ENCODE data around the gene KCNH1. TPM values are rescaled to one million over a fixed set of nuclear protein-coding genes. Genes with fewer than 3 reads are reported as not detected.
A peak's percentile ranks its signal among the peaks of the same experiment; 100 is the strongest.
"Not testable (repeated sequence)": the region's sequence is repeated elsewhere in the genome, so short reads cannot be mapped to it uniquely, and the experiment has no call there.

KCNH1 gene
- total RNA-seq, 1 donor, result under 0.01 TPM

GRCh38 chr1:210662291-210663050 is 471.5 kb downstream of the KCNH1 start:
- no peak for DNase-seq (ENCODE audit: low read depth in 2 of 3, low spot score in 2 of 3)

- DNase-seq (ENCODE audit: low read depth in 2 of 3, low spot score in 2 of 3), result not testable (repeated sequence)
Measured at GRCh38 chr1:210661520-210661919, 472.4 kb downstream of the KCNH1 start.

- no peak for DNase-seq (ENCODE audit: low read depth in 2 of 3, low spot score in 2 of 3)
Measured at GRCh38 chr1:210657806-210658205, 476.1 kb downstream of the KCNH1 start.

- no peak for DNase-seq (ENCODE audit: low read depth in 2 of 3, low spot score in 2 of 3)
Measured at GRCh38 chr1:210655511-210655910, 478.4 kb downstream of the KCNH1 start.

- DNase-seq (ENCODE audit: low read depth in 2 of 3, low spot score in 2 of 3), result no peak
Measured at GRCh38 chr1:210654176-210654981, 479.6 kb downstream of the KCNH1 start.

- peak in 1 of 3 donors; percentile 16 for DNase-seq (ENCODE audit: low read depth in 2 of 3, low spot score in 2 of 3)
Measured at GRCh38 chr1:210653771-210654170, 480.2 kb downstream of the KCNH1 start.

GRCh38 chr1:210652329-210652954 is 481.5 kb downstream of the KCNH1 start:
- DNase-seq (ENCODE audit: low read depth in 2 of 3, low spot score in 2 of 3), result no peak

GRCh38 chr1:210650403-210650802 is 483.5 kb downstream of the KCNH1 start:
- DNase-seq (ENCODE audit: low read depth in 2 of 3, low spot score in 2 of 3), result no peak

- DNase-seq (ENCODE audit: low read depth in 2 of 3, low spot score in 2 of 3), result no peak
Measured at GRCh38 chr1:210648588-210649269, 485.2 kb downstream of the KCNH1 start.

GRCh38 chr1:210647406-210648333 is 486.3 kb downstream of the KCNH1 start:
- DNase-seq (ENCODE audit: low read depth in 2 of 3, low spot score in 2 of 3), result peak in 1 of 3 donors; percentile 42

- DNase-seq (ENCODE audit: low read depth in 2 of 3, low spot score in 2 of 3), result no peak
Measured at GRCh38 chr1:210646258-210646616, 487.7 kb downstream of the KCNH1 start.

GRCh38 chr1:210645582-210646257 is 488.2 kb downstream of the KCNH1 start:
- DNase-seq (ENCODE audit: low read depth in 2 of 3, low spot score in 2 of 3), result no peak

GRCh38 chr1:210641582-210641981 is 492.4 kb downstream of the KCNH1 start:
- no peak for DNase-seq (ENCODE audit: low read depth in 2 of 3, low spot score in 2 of 3)

- no peak for DNase-seq (ENCODE audit: low read depth in 2 of 3, low spot score in 2 of 3)
Measured at GRCh38 chr1:210635108-210635507, 498.8 kb downstream of the KCNH1 start.

GRCh38 chr1:210633636-210634035 is 500.3 kb downstream of the KCNH1 start:
- DNase-seq (ENCODE audit: low read depth in 2 of 3, low spot score in 2 of 3), result no peak

- DNase-seq (ENCODE audit: low read depth in 2 of 3, low spot score in 2 of 3), result no peak
Measured at GRCh38 chr1:210633140-210633539, 500.8 kb downstream of the KCNH1 start.

GRCh38 chr1:210631399-210631798 is 502.5 kb downstream of the KCNH1 start:
- no peak for DNase-seq (ENCODE audit: low read depth in 2 of 3, low spot score in 2 of 3)

GRCh38 chr1:210629276-210629675 is 504.7 kb downstream of the KCNH1 start:
- DNase-seq (ENCODE audit: low read depth in 2 of 3, low spot score in 2 of 3), result no peak

- DNase-seq (ENCODE audit: low read depth in 2 of 3, low spot score in 2 of 3), result no peak
Measured at GRCh38 chr1:210627755-210628154, 506.2 kb downstream of the KCNH1 start.

Measured in hematopoietic multipotent progenitor cell (in vitro differentiated cells).